ENCODE data around the gene KRT16. TPM values are rescaled to one million over a fixed set of nuclear protein-coding genes. Genes with fewer than 3 reads are reported as not detected.

Gene KRT16
- polyA plus RNA-seq, 3 donors: not detected

DNA sequence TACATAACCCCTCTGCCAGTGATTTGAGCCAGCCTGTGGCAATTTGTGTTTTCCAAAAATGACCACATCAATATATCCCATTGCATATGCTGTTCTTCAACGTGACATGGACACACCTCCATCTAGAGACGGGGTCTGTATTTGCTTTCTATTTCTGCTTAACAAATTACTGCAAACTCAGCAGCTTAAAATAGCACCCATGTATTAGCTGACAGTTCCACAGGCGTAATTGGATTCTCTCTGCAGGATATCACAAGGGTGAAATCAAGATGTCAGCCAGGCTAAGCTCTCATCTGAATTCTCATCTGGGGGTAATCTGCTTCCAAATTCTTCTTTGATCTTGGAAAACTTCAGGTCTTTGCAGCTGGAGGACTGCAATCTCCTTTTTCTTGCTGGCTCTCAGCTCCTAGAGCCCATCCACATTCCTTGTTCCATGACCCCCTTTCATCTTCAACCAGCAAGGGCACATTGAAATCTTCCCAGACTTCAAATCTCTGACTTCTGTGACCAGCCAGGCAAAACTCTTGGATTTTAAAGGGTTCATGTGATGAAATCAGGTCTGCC is 48.9 kb downstream of the KRT16 start:
- no peak for DNase-seq (ENCODE audit: low read depth in 3 of 3, low spot score in 2 of 3)

DNA sequence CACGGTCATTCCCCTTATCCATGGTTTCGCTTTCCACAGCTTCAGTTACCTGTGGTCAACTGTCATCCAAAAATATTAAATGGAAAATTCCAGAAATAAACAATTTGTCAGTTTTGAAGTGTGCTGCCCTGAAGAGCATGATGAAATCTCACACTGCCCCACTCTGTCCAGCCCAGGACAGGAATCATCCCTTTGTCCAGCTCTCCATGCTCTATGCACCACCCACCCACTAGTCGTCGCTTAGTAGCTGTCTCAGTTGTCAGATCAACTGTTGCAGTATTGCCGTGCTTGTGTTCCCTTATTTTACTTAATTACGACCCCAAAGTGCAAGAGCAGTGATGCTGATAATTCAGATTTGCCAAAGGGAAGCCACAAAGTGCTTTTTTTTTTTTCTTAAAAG is 51.0 kb downstream of the KRT16 start:
- no peak for DNase-seq (ENCODE audit: low read depth in 3 of 3, low spot score in 2 of 3)

Other genes starting within 250 kb of the KRT16 start
- not detected for gene KRT33B, start 243.0 kb downstream of the KRT16 start, polyA plus RNA-seq (ENCODE audit: insufficient read length in 3 of 3)
- not detected for gene KRT34, start 230.5 kb downstream of the KRT16 start, polyA plus RNA-seq (ENCODE audit: insufficient read length in 3 of 3)
- not detected for gene KRT31, start 215.2 kb downstream of the KRT16 start, polyA plus RNA-seq (ENCODE audit: insufficient read length in 3 of 3)
- not detected for gene KRT37, start 188.2 kb downstream of the KRT16 start, polyA plus RNA-seq (ENCODE audit: insufficient read length in 3 of 3)
- gene KRT38, start 171.8 kb downstream of the KRT16 start, polyA plus RNA-seq (ENCODE audit: insufficient read length in 3 of 3): not detected
- not detected for gene KRT32, start 145.4 kb downstream of the KRT16 start, polyA plus RNA-seq (ENCODE audit: insufficient read length in 3 of 3)
- gene KRT35, start 131.6 kb downstream of the KRT16 start, polyA plus RNA-seq (ENCODE audit: insufficient read length in 3 of 3): under 1 TPM in 1 of 3 donors, not detected in 2; 0.10 TPM
- gene KRT36, start 122.9 kb downstream of the KRT16 start, polyA plus RNA-seq (ENCODE audit: insufficient read length in 3 of 3): not detected
- gene KRT13, start 107.2 kb downstream of the KRT16 start, polyA plus RNA-seq (ENCODE audit: insufficient read length in 3 of 3): under 1 TPM in 1 of 3 donors, not detected in 2; 0.34 TPM
- 1 to 10 TPM in 1 of 3 donors, under 1 TPM in 2; 0.60 to 1.3 (median 0.89) TPM for gene KRT15, start 93.9 kb downstream of the KRT16 start, polyA plus RNA-seq (ENCODE audit: insufficient read length in 3 of 3)
- gene KRT19, start 84.5 kb downstream of the KRT16 start, polyA plus RNA-seq (ENCODE audit: insufficient read length in 3 of 3): 100 to 1,000 TPM; 139 to 220 (median 177) TPM
- gene KRT9, start 40.7 kb downstream of the KRT16 start, polyA plus RNA-seq (ENCODE audit: insufficient read length in 3 of 3): not detected
- under 1 TPM; 0.28 to 0.55 (median 0.35) TPM for gene KRT14, start 25.9 kb downstream of the KRT16 start, polyA plus RNA-seq (ENCODE audit: insufficient read length in 3 of 3)
- 1 to 10 TPM in 2 of 3 donors, under 1 TPM in 1; 0.98 to 1.6 (median 1.2) TPM for gene KRT17, start 11.8 kb upstream of the KRT16 start, polyA plus RNA-seq (ENCODE audit: insufficient read length in 3 of 3)
- 100 to 1,000 TPM; 766 to 777 (median 774) TPM for gene EIF1, start 76.1 kb upstream of the KRT16 start, polyA plus RNA-seq (ENCODE audit: insufficient read length in 3 of 3)
- gene GAST, start 99.6 kb upstream of the KRT16 start, polyA plus RNA-seq (ENCODE audit: insufficient read length in 3 of 3): not detected
- 1 to 10 TPM in 1 of 3 donors, under 1 TPM in 2; 0.69 to 1.1 (median 0.98) TPM for gene HAP1, start 121.9 kb upstream of the KRT16 start, polyA plus RNA-seq (ENCODE audit: insufficient read length in 3 of 3)
- 100 to 1,000 TPM; 170 to 196 (median 178) TPM for gene JUP, start 173.9 kb upstream of the KRT16 start, polyA plus RNA-seq (ENCODE audit: insufficient read length in 3 of 3)
- 10 to 100 TPM; 32.8 to 40.6 (median 39.3) TPM for gene P3H4, start 199.2 kb upstream of the KRT16 start, polyA plus RNA-seq (ENCODE audit: insufficient read length in 3 of 3)
- 100 to 1,000 TPM; 123 to 139 (median 125) TPM for gene FKBP10, start 200.2 kb upstream of the KRT16 start, polyA plus RNA-seq (ENCODE audit: insufficient read length in 3 of 3)
- 100 to 1,000 TPM in 2 of 3 donors, 10 to 100 TPM in 1; 99.0 to 122 (median 108) TPM for gene NT5C3B, start 223.5 kb upstream of the KRT16 start, polyA plus RNA-seq (ENCODE audit: insufficient read length in 3 of 3)
- gene KLHL10, start 225.1 kb upstream of the KRT16 start, polyA plus RNA-seq (ENCODE audit: insufficient read length in 3 of 3): under 1 TPM; 0.17 to 0.28 (median 0.24) TPM